DMS 273 (cell line): Measurements from ENCODE around the gene DCLK1.

ENCODE experiments used
- DNase-seq: peaks from one replicate; lab custom pipeline; 2025; ENCODE audit not compliant: unreplicated experiment; lab: John Stamatoyannopoulos, UW

DCLK1 gene

DNA sequence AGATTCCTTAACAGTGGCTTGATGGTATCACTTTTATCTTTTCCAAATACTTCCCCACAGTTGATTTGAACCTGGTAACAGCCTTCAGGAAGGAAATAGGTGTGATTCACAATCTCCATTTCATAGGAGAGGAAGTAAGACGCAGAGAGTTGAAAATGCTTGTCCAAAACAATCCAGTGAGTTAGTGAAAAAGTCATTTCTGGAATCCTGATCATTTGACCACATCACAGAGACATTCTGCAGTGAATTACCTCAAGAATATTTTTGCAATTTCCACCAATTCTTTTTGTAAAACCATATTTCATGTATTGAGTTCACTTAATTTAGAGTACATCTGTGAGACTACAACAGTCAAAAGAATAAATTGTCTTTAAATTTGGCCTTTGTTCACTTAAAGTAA lies 292.8 kb downstream of the DCLK1 start:
- DNase-seq, result no peak

DNA sequence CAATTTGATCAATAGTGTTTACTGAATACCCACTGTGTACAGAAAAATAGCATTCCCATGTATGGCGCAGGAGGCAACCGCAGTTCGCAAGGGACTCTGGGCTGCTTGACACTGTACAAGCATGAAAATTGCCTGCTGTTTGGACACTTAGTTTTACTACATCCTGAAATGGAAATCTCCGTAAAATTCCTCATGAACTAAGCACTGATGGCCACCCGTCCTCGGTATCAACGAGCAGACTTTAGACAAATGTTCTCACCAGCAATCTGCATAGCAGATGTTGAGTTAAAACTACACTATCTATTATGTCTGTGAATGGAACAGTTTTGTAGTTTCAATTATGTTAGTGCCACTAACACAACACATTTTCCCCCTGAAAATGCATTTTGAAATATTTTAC lies 294.7 kb downstream of the DCLK1 start:
- DNase-seq, result peak; percentile 4

DNA sequence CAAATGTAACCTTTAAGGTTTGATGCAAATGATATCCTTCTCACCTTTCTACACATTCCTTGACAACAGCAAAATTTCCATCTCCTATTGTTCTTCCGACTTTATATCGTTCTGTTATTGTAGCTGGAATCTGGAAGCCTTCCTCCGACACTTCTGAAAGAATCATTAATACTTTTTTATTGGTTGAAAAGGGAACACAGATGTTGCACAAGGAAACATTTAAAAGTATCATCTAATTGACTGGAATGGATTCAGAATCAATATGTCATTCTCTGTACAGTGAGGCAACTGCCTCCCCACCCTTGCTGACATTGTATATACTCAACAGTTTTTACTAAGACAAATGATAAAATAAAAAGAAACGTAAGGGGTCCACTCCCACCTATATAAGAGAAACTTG lies 295.2 kb downstream of the DCLK1 start:
- no peak for DNase-seq

DNA sequence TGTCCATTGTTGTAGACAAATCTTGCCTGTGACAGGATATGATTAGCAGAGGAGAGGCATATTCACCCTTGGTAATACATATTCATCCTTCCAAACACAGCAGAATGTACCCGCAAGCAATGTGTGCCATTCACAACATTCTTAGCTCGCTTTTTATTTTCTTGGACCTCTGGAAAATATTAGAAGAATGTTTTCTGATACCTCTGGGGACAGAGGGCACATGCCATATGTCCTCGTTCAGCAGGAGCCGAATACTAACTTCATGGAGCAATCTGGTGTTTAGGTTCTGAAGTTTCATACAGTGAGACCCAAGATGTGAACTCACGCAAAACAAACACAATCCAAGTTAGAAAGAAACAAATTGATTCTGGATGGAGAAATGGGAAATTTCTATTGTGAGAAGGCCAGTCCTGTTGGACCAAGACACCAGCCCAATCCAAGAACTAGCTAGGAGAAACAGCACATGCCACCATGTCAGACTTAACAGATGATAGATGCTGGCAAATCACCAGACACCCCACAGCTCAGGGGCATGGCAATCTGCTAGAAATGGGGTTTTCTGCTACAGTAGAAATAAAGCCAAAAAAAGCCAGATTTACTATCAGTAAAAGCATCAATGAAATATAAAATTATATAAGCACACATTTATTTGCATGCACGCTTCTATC lies 297.4 kb downstream of the DCLK1 start:
- DNase-seq, result peak; percentile 71

DNA sequence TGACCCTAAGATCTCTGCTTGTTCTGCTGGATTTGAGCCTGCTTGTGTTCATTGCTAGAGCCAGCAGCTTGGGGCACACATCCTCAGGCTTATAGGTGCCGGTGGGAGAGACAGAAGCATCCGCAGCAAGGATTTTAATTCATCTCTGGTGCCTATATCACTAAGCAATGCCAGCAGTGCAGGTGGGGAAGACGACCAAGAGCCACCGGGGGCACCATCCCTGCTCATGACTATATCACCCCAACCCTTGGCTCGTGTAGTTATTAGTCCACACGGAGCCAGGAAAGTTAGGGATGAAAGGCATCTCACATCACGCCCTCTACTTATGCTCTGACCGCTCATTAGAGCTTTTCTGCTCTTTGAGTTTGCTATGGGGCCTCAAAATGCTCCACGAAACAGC lies 298.2 kb downstream of the DCLK1 start:
- DNase-seq, result peak; percentile 16

DNA sequence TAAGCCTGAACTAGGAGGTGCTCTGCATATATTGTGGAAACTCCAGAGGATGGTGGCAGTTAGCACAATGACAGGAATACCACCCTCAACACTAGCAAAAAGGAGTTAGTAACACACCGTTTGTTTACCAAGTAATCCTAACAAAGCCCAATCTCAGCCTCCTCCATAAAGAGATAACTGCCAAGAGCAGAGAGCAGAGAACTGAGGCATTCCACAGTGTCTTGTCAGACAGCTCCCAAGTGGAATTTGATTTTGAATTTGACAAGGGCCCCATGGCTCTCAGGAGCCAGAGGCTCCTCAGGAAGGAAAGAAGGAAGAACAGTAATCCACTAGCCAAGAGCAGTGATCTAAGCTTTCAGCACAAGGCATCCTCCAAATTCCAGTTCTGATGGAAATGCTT lies 298.6 kb downstream of the DCLK1 start:
- DNase-seq, result no peak

DNA sequence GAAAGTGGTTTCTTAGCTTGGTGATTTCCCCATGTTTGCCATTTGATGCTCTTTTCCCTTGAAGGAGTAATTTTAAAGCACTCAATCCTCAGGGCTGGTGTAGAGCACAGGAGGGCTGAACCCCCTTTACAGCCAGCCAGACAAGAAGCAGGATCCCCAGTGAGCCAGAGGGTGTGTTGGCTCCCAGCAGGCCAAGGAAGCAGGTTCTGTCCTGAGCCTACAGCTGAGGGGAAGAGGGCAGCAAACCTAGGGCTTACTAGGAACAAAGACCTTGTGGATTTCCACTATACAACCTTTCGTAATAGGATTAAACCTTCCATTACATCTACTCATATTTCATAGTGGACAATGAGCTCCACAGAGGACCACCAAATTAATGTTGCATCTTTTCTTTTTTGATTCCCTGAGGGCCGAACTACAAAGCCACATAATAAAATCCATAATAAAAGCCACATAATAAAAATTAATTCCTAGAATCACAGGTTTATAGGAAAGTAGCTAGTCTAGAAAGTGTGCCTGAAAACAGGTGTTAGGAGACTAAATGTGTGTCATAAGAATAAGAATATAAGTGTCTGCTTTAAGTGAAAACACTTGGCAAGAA lies 300.2 kb downstream of the DCLK1 start:
- no peak for DNase-seq

DNA sequence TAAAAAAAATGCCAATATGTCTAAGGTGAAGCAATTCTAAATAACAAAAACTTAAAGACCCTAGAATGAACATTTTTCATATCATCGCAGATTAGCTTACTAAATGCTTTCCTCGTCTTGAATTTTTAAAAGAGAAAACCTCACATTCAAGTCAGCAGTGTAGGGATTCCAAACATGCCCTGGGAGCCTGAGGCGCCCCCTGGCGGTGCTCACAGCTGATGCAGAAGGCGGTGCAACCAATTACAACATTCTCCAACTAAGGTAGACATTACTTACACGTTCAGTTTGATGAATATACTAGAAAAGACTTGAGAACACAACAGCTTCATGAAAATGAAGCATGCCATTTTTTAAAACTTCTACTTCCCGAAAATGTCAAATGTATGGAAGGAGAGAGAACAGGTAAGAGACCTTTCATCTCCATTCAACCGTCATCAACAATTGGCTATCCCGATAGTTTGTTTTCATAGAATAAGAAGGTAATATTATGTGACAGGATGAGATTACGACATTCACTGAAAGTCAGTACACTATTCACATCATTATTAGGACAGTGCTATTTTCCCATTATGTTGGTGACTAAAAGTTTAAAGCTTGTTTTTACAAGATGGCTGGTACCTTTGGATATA lies 304.4 kb downstream of the DCLK1 start:
- DNase-seq, result peak; percentile 7

DNA sequence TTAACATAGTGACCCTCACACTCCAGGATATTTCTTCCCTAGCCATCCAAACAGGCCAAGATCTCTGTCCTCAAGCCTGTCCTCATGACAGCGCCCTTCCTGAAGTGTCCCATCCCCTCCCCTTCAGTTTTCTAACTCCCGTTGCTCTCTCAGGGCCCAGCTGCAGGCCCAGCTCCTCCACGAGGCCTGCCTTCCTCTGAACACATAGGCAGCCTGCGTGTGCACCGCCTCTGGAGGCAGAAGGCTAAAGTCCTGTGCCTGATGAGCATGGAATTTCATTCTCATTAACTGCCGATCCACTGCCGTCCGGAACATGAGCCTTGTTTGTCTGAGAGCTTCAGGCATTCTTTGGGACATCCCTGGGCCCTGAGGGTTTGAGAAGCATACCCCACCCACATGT lies 306.4 kb downstream of the DCLK1 start:
- DNase-seq, result no peak

DNA sequence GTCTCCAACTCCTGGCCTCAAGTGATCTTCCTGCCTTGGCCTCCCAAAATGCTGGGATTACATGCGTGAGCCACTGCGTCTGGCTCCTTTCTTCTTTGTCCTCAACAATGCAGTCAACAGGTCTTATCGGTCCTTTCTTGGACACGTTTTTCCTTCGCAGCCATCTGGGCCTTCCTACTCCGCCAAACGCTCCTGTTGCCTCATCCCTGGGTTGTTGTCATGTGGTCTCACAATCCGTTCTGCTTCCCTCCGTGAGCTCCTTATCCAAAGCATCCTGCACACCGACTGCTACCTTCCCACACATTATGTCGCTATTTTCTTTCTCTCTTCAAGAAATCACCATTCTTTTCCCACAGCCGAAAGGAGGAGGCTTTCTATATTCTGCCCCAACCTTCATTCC lies 306.8 kb downstream of the DCLK1 start:
- no peak for DNase-seq

DNA sequence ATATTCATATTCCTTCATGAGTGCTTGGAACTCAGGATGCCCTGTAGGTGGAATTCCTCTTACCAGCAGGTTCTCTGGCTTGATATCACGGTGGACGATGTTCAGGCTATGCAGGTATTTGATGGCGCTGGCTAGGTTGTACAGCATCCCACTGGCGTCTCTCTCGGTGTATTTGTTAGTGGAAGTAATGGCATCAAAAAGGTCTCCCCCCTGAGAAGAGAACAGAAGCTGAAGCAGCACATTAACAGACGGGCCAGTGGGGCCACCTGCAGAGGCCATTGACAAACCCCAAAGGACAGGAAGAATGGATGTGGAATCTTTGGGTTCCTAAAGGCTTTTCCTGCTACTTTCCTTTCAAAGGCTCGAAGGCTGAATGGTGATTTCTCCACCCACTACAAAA lies 308.5 kb downstream of the DCLK1 start:
- no peak for DNase-seq

DNA sequence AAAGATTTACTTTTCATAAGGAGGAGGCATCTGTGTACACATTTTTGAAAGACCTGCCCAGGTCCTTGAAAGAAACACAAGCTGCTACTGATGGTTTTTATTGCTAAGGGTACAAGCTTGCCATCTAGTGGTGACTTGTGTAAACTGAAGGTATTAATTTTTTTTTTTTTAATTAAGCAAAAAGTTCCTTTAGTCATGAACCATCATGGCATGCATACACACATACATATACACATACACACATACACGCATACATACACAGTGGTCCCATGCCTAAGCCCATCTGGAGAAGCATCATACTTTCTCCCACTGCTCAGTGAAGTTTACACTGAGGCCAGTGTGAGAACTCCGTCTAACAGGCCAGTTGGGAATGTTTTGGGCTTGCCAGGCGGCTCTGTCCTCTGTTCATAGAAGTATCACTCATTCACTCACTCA lies 312.5 kb downstream of the DCLK1 start:
- peak; percentile 70 for DNase-seq

DNA sequence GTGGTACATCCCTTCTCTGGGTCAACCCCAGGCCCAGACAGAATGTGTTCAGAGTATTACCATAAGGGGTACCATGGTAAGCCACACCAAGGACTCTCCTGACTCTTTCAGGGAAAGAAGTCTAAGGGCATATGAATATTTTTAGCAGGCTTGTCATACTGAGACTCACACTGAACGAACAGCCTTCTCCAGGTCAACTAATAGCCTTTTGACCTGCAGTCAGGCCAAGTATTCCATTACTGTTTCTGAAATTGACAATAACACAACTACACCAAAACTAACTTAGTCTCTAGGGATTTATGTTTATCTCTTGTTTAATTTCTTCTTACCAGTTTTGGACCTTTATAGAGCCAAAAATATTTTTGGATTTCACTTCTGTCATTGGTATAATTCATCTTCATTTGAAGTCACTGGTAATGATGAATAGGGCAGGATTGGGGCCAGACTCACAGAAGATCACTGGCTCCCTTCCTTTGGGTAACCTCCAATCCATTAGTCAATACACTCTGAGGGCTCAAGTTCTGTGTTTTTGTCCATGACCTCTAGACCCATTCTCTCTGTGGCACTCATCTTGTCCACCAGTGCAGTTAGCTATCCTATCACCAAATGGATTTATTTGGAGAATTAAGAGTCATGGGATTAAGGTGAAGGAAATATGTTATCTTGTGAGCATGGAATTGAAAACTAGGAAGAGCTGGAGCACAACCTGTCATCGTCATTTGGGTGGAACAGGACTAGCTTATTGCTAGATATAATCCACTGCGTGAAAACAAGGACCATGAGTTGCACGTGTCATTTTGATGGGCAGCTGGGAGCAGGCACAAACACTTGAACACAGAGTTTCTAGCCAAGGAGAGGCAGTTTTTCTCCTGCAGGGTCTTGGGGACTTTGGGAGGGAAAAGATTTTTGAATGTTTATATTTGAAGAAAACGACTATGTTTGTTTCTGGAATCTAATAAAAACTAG lies 313.3 kb downstream of the DCLK1 start:
- DNase-seq, result no peak

DNA sequence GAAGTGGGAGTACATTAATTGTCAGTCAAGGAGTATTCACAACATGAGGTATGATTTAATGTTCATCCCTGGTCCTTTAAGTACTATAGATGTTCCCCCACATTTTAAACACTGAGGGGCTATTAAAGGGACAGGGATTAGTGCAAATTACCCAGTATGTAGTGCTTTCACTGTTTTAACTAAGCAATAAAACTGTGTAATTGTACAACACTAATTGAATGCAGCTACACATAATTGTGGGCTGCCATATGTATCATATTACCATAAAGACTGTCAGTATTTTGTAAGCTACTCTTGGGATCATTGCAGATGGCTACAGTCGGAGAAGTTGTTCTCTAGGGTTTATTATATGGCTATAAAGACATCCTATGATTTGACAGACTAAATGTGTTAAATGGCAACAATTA lies 316.6 kb downstream of the DCLK1 start:
- DNase-seq, result peak; percentile 71

DNA sequence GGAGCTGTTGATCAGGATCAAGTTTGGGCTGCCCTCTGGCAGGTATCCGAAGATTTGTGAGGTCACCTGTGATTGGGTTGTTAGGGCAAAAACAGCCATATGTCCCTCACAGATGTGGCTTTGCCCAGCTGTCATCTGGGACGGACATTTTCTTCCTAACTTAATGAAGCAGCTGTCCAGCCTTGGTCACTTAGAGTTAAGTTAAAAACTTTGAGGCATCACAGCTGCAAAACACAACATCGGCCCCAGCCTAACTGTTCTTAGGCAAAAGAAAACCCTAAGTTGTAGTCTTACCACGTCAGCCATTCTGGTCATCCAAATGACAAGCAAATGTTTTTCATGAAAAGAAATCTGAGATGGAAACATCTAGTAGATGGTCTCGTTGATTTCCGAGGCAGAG lies 318.4 kb downstream of the DCLK1 start:
- peak; percentile 57 for DNase-seq

DNA sequence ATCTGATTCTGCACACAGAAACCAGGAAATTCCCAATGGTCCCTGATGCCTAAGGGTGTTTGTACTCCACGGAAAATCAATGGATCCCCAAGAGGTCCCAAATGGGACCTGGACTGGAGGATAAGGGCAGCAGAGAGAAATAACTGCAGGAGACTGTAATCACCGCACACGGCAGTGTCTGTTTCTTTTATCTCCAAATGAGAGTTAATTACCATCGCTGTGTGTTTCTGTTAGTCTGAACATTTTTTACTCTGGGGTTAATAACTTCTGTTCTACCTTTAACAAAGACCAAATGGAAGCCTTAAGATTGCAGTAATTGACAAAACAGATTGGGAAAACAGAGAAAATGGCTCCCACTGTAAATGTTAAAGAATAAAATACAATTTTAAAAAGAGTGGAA lies 320.9 kb downstream of the DCLK1 start:
- DNase-seq, result no peak

DNA sequence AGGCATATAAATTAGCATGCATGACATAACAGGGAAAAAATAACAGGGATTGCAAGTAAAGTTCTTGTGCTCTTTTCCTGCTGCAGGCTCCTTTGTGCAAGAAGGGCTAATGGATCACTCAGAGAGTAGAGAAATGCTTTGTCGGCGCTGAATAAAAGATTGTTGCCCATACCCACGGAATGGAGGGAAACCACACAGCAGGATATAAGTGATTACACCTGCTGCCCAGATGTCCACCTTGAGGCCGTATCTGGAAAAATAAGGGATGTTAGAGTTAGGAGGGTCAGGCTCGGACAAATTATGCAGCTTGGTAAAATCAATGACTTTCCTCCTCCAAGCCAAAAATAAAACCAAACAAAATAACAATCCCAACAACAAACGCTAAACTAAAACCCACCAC lies 322.3 kb downstream of the DCLK1 start:
- DNase-seq, result no peak

DNA sequence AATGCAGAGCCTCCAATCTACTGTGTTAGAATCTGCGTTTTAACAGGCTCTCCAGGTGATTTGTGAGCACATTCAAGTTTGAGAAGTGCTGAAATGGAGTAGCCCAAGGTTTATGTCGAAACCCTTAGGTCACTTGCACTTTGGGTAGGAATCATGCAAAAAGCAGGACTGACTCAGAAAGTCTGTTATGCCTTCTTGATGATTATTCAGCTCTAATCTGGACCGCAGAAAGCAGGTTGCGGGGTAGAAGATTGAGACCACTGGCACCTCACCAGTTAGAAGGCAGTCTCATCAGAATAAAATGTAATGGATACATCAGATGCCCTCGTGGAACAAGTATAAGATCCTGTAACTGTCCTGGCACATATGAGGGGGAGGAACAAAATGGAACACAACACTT lies 326.3 kb downstream of the DCLK1 start:
- no peak for DNase-seq

DNA sequence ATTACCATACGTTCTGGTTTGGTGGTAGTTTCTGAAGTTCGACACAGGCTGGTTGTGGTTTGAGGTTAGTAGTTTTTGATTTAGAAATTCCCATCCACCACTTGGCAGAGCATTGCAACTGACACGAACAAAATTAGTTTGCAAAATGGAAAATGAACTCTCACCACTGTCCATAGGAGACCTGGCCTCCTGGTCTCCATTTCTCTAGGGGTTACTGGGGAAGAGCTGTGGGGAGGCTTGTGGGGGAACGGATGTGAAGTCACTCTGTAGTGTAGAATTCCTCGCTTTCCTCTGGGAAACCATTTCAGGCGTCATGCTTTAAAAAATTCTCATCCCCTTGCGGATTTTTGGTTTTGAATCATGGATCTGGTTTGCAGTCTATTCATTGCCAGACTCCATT lies 333.2 kb downstream of the DCLK1 start:
- DNase-seq, result no peak

DNA sequence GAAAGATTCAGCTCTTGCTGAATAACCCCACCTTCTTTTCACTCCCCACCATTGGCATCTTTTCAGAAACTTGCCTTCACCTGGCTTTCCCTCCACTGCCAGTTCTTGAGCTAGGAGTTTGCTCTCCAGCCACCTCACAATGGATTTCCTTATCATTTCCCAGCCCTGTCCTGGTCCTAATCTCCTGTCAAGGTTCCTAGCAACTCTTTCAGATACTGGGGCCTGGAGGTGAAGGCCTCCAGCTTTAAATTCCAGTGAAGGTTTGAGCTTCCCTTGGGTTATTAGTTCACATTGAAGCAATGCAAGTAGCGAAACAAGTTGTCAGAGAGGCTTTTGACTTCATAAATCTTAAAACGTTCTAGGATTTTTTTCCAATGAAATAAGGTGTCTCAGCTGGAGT lies 333.9 kb downstream of the DCLK1 start:
- no peak for DNase-seq

DNA sequence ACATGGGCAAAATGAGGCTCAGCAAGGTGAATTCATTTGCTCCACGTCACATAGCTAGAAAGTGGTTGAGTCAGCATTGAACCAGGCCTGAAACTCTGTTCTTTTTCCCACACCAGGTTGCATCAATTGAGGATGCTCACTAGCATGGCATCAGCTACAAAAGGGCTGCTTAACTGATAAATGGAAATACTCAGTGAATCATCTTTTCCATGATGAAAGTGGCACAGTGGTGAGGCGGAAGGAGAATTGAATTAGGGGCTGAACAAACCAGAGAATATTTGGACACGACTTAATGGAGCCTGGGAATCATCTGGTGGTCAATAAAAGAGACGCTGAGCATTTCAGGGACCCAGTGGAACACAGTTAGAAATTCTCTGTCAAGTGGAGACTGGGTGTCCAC lies 334.6 kb downstream of the DCLK1 start:
- DNase-seq, result no peak
